Medulla oblongata (tissue), 1 donor: ENCODE measurements around the gene CLCF1.
A peak's percentile ranks its signal among the peaks of the same experiment; 100 is the strongest.

Experiments used
- DNase-seq: peaks from one replicate; pipeline ENCODE4 v3.0.0-alpha.2; 2015; ENCODE audit errors: extremely low spot score

Gene CLCF1

GRCh38 chr11:67356387-67356863 lies 17.0 kb downstream of the CLCF1 start:
- no peak for DNase-seq

GRCh38 chr11:67355794-67356386 lies 17.5 kb downstream of the CLCF1 start:
- no peak for DNase-seq

GRCh38 chr11:67355023-67355793 lies 18.2 kb downstream of the CLCF1 start:
- DNase-seq, result no peak

- DNase-seq, result no peak
Observed at GRCh38 chr11:67354075-67355022, 19.0 kb downstream of the CLCF1 start.

- peak; percentile 98 for DNase-seq
Observed at GRCh38 chr11:67353317-67354074, 19.9 kb downstream of the CLCF1 start, which contains the start of gene POLD4. Gene POLD4, minus strand, starts transcription at chr11:67353546. Its CDS starts 147 bp downstream, at chr11:67353399.

DNA sequence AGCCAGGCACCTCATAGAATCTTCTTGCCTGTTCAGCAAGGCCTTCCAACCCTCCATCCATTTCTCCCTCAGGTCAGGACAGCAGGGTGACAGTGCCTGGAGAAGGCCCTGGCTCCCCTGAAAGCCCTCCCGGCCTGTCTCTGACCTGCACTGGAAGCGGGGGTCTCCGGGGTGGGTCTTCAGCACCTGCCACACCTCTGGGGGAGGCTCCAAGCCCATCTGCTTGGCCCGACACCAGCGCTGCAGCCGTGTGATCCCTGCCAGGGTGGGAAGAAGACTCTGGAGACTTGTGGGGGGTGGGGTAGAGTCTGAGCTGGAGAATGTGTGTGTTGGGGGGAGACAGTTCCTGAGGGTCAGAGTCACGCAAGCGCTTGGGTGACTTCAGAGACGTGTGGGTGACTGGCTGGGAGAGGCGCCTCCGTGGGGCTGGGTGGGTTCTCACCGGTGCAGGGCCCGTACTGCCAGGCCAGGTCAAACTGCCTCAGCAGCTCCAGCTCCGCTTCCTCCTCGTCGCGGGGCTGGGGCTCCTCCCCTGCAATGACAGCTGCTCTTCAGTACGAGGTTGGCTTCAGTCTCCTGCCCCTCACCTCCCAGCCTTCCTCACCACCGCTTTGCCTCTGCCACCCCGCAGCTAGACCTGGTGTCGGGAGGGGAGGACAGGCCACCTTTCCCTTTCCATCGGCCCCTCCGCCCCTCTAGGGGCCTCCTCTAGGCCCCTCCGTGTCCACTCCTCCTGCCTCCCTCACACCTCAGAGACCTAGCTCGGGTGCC lies 20.7 kb downstream of the CLCF1 start:
- DNase-seq, result no peak

- peak; percentile 78 for DNase-seq
Observed at GRCh38 chr11:67351275-67352005, 22.0 kb downstream of the CLCF1 start.

GRCh38 chr11:67349928-67350465 lies 23.4 kb downstream of the CLCF1 start:
- no peak for DNase-seq

DNA sequence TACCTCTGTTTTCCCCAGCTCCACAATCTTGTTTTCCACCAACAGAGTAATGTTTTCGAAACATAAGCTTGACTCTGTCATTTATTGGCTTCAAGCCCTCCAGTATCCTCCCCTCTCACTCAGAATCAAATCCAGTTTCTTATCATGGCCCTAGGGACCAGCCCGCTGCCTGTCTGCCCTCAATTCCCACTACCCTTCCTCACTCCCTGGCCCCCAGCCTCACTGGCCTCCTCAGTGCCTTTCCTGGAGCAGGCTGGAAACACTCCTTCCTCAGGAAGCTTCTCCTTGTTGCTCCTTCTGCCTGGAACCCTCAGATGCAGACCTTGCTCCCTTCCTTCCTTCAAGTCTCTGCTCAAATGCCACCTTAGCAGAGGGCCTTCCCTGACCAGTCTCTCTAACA lies 23.9 kb downstream of the CLCF1 start:
- DNase-seq, result no peak

DNA sequence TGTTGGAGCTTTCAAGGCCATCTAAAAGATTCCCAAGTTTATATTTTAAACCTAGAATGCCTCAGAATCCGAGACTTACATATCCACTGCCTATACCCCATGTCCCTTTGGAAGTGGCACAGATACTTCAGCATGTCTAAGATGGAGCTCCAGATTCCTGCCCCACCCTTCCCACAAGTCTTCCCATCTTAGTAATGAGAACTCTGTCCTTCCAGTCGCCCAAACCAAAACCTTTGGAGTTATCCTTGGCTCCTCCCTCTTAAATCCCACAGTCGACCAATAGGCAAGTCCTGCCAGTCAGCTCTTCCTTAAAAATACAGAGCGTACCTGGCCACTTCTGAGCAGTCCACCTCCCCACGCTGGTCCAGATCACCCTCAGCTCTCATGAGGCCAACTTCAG lies 24.4 kb downstream of the CLCF1 start:
- DNase-seq, result no peak

DNA sequence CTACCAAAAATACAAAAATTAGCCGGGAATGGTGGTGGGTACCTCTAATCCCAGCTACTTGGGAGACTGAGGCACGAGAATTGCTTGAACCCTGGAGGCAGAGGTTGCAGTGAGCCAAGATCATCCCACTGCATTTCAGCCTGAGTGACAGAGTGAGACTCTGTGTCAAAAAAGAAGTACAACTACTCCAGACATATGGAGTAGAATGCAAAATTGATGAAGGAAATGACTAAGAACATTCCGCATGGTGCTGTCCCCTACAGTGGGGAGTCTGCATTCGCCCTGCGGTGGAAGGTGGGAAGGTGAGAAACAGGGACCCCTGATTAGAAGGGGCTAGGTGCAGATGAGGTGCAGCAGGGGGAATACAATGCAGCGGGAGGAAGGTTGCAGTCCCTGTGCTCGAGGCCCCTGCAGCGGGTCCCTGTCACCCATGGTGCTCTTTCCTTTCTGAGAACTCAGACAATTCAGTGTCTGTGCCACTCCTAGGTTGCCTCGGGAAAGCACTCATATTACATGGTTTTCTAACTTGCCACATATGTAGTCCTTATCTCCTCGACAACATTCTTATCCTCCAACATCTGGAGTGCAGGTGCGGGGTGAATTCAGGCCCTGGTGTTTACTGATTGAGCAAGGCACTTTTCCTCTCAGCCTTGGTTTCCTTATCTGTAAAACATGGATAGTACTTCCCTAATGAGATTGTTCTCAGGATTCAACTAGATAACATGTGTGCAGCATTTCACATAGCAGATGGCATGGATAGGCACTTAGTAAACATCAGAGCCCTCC lies 25.2 kb downstream of the CLCF1 start:
- no peak for DNase-seq

DNA sequence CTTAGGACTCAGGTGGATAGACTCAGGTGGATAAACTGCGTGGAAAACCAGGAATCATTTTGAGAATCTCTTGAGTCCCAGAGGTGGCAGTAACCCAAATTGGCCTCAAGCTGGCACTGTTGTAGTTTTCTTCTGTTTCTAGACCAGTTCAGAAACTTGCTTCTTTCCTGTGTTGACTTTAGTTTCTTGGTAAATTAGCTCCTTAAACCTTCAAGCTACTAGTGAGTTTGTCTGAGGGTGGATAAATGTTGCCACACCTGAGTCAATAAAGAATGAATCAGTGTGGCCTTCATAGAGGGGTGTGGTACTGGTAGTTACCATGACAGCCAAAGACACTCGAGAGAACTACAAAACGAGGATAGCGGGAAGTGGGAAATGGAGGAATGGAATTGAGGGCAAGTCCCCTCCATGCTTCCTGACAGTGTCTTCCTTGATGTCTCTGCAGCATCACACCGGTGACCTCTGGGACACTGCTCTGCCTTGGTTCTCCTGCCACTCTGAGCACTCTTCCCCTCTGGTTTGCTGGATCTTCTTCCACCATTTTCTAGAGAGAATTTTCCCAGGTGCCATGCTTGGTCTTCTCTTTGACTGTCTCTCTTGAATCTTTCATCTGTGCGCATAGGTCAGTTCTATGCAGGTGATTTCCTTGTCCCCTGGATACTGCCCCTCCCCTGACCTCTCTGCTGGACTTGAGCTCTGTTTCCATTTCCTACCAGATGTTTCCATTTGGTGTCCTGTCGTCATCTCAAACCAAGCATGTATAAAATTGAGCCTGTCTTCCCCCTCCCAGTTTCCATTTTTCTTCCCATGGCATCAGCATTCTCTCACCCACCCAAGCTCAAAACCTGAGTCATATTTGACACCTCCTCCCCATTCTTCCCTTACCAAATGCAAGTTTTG lies 27.2 kb downstream of the CLCF1 start:
- DNase-seq, result no peak

- no peak for DNase-seq
Observed at GRCh38 chr11:67345247-67345919, 28.0 kb downstream of the CLCF1 start.

GRCh38 chr11:67344264-67344663 lies 29.1 kb downstream of the CLCF1 start:
- DNase-seq, result no peak

DNA sequence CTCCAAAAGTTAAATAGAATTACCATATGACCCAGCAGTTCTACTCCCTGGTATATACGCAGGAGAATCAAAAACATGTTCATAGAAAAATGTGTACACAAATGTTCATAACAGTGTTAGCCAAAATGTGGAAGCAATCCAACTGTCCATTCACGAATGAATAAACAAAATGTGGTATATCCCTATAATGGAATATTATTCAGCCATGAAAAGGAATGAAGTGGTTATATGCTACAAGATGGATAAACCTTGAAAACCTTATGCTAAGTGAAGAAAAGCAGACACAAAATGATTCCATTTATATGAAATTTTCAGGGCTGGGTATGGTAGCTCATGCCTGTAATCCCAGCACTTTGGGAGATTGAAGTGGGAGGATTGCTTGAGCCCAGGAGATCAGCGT lies 36.1 kb downstream of the CLCF1 start:
- no peak for DNase-seq

GRCh38 chr11:67332081-67332691 lies 41.2 kb downstream of the CLCF1 start:
- DNase-seq, result no peak

DNA sequence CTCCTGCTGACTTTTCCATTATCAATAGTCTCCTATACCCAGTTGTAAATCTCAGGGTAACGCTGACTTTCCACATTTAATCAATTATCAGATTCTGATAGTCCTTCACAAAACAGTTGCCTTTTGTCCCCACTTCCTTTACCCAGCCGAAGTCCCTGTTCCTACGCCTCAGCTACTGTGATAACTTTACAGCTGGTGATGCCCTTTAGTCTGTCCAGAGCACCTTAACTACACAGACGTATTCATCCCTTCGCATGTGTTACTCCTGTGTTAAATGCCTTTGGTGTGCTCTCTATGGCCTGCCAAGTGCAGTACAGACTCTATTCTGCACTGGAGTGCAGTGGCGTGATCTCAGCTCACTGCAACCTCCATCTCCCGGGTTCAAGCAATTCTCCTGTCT lies 49.9 kb downstream of the CLCF1 start:
- no peak for DNase-seq
